ENCODE measurements around the gene PPP1R11. TPM values are rescaled to one million over a fixed set of nuclear protein-coding genes. Genes with fewer than 3 reads are reported as not detected.

The PPP1R11 gene
- total and polyA plus RNA-seq, 10 donors: 31.1 to 50.7 (median 41.5) TPM

DNA sequence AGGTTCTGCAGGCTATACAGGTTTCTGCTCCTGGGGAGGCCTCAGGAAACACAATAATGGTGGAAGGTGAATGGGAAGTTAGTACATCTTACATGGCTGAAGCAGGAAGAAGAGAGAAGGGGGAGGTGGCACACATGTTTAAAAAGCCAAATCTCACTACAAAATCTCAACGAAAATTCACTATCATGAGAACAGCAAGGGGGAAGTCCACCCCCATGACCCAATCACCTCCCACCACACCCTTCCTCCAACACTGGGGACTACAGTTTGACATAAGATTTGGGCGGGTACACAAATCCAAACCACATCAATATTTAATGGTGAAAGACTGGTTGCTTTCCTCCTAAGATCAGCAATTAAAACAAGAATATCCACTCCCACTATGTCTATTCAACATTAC is 19.8 kb upstream of the PPP1R11 start:
- TF ChIP-seq, protein P1, sequence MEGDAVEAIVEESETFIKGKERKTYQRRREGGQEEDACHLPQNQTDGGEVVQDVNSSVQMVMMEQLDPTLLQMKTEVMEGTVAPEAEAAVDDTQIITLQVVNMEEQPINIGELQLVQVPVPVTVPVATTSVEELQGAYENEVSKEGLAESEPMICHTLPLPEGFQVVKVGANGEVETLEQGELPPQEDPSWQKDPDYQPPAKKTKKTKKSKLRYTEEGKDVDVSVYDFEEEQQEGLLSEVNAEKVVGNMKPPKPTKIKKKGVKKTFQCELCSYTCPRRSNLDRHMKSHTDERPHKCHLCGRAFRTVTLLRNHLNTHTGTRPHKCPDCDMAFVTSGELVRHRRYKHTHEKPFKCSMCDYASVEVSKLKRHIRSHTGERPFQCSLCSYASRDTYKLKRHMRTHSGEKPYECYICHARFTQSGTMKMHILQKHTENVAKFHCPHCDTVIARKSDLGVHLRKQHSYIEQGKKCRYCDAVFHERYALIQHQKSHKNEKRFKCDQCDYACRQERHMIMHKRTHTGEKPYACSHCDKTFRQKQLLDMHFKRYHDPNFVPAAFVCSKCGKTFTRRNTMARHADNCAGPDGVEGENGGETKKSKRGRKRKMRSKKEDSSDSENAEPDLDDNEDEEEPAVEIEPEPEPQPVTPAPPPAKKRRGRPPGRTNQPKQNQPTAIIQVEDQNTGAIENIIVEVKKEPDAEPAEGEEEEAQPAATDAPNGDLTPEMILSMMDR (IDR thresholded peaks at IDR 0.05 in 8 of 11, conservative IDR thresholded peaks at IDR 0.05 in 3 of 11): no peak
- no peak for TF ChIP-seq POLR2AphosphoS5 (IDR thresholded peaks at IDR 0.05)
- TF ChIP-seq POLR2A (IDR thresholded peaks at IDR 0.05): no peak
- H3K27ac ChIP-seq: no peak overlapping the region
- H3K4me1 ChIP-seq: peaks cover 0 to 5% (median 0%) of the 10 kb centered on the region in 6 donors
- H3K36me3 ChIP-seq: peaks cover 0 to 4% (median 0%) of the 10 kb centered on the region in 6 donors
- intact Hi-C loops (cut with DNase I; ENCODE audit: low total_unique reads): no loop called here
- H3K4me3 ChIP-seq: no peak overlapping the region
- DNase-seq: no peak
- H3K9me3 ChIP-seq: no peaks in the 10 kb centered on the region
- H3K27me3 ChIP-seq (replicated peaks in 1 of 7): no peaks in the 10 kb centered on the region
- 39 to 61% (median 54%) methylated on average over 2 of the region's 2 CpGs for WGBS, 5 donors

DNA sequence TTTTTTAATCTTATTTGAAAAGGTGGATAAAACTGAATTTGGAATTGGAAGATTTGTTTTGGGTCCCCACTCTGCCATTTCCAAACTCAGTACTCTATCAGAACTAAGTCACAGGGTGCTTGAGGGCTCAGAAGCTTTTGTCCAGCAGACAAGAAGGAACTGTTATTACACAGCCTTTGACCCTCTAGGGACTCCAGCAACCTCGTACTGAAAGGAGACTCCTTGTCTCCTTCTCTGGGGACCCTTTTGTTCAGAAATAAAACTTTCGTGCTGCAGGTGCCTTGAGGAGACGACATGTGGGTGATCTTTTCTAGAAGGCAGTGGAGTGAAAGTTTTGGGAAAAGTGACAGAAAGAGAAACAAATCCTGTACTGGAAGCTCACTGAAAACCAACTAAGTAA is 13.3 kb upstream of the PPP1R11 start:
- DNase-seq: no peak
- TF ChIP-seq POLR2A (IDR thresholded peaks at IDR 0.05) (no peak), POLR2AphosphoS5 (IDR thresholded peaks at IDR 0.05) (no peak)
- TF ChIP-seq, protein P1 (IDR thresholded peaks at IDR 0.05 in 8 of 11, conservative IDR thresholded peaks at IDR 0.05 in 3 of 11): no peak
- peaks cover 3 to 54% (median 24%) of the 10 kb centered on the region in 6 donors for H3K36me3 ChIP-seq
- no peak overlapping the region for H3K4me3 ChIP-seq
- no peaks in the 10 kb centered on the region for H3K4me1 ChIP-seq
- no peaks in the 10 kb centered on the region for H3K27me3 ChIP-seq (replicated peaks in 1 of 7)
- no peak overlapping the region for H3K27ac ChIP-seq
- H3K9me3 ChIP-seq: no peaks in the 10 kb centered on the region
- WGBS, 5 donors: 85 to 94% (median 87%) methylated on average over 3 of the region's 3 CpGs
- intact Hi-C loops (cut with DNase I; ENCODE audit: low total_unique reads): no loop called here

DNA sequence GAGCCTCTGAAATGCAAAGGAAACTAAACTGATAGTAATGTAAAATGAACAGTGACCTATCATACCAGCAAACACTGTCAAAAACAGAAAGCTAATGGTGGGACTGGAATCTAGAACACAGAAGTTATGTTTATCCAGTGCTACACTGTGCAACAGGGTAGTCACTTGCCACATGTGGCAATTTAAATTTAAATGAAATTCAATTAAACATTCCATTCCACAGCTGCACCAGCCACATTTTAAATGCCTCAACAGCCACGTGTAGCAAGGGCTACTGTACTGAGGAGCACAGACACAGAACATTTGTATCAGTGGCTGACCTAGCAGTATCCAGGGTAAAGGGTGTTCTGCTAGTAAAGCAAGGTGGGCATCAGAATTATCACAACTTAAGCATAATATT is 11.5 kb upstream of the PPP1R11 start:
- Histone ChIP-seq H3K36me3 (peaks cover 3 to 53% (median 24%) of the 10 kb centered on the region in 6 donors), H3K27ac (no peak overlapping the region), H3K9me3 (no peaks in the 10 kb centered on the region), H3K4me3 (no peak overlapping the region), H3K4me1 (peaks cover 10 to 17% (median 12%) of the 10 kb centered on the region in 6 donors), H3K27me3 (replicated peaks in 1 of 7) (no peaks in the 10 kb centered on the region)
- DNase-seq: no peak
- intact Hi-C loops (cut with DNase I; ENCODE audit: low total_unique reads): no loop called here
- WGBS, 5 donors: 65 to 83% (median 80%) methylated on average over 1 of the region's 1 CpG
- no peak for TF ChIP-seq POLR2AphosphoS5 (IDR thresholded peaks at IDR 0.05)
- TF ChIP-seq, protein P1 (IDR thresholded peaks at IDR 0.05 in 8 of 11, conservative IDR thresholded peaks at IDR 0.05 in 3 of 11): no peak
- TF ChIP-seq POLR2A (IDR thresholded peaks at IDR 0.05): no peak

DNA sequence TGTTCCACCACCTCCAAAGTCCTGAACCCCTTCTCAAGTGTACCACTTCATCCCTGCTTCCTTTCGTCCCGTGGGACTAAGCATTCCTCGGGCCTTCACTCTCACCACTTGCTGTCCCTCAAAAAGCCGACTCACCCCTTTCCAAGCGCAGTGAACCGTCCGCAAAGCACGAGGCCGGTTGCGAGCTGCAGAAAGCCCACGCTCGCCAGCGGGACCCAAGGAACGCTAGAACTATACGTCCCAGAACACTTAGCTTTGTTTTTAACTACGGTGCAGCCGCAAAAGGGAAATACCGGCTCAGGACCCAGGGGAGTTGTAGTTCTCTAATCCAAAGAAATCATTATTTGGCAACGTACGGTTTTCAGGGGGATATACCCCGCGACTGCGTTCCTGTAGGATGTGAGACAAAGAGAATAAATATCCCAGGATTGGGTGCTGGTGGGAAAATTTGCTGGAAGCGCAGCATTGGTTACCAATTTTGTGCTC is 6.3 kb upstream of the PPP1R11 start:
- Histone ChIP-seq H3K27ac (peak overlapping the region; percentile 87 to 94 (median 92)), H3K4me1 (peaks cover 21 to 59% (median 34%) of the 10 kb centered on the region in 6 donors), H3K4me3 (peak overlapping the region; percentile 68 to 97 (median 84)), H3K27me3 (replicated peaks in 1 of 7) (no peaks in the 10 kb centered on the region), H3K9me3 (no peaks in the 10 kb centered on the region), H3K36me3 (peaks cover 2 to 51% (median 28%) of the 10 kb centered on the region in 6 donors)
- intact Hi-C loops (cut with DNase I; ENCODE audit: low total_unique reads): no loop called here
- TF ChIP-seq, protein P1 (IDR thresholded peaks at IDR 0.05 in 8 of 11, conservative IDR thresholded peaks at IDR 0.05 in 3 of 11): no peak
- TF ChIP-seq POLR2AphosphoS5 (IDR thresholded peaks at IDR 0.05) (no peak), POLR2A (IDR thresholded peaks at IDR 0.05) (no peak)
- 0 to 1% (median 0%) methylated on average over 24 of the region's 24 CpGs for WGBS, 5 donors
- DNase-seq: peak; percentile 85
